ENCODE results near the gene C1QTNF5. TPM values are rescaled to one million over a fixed set of nuclear protein-coding genes. Genes with fewer than 3 reads are reported as not detected.
A peak's percentile ranks its signal among the peaks of the same experiment; 100 is the strongest.
"Not testable (repeated sequence)": the region's sequence is repeated elsewhere in the genome, so short reads cannot be mapped to it uniquely, and the experiment has no call there.

C1QTNF5 gene
- total and polyA plus RNA-seq, 2 of the 8 experiments (the other 6 are each of a cell fraction or from before 2014, with no cell fraction given): 2.2 to 2.7 TPM

DNA sequence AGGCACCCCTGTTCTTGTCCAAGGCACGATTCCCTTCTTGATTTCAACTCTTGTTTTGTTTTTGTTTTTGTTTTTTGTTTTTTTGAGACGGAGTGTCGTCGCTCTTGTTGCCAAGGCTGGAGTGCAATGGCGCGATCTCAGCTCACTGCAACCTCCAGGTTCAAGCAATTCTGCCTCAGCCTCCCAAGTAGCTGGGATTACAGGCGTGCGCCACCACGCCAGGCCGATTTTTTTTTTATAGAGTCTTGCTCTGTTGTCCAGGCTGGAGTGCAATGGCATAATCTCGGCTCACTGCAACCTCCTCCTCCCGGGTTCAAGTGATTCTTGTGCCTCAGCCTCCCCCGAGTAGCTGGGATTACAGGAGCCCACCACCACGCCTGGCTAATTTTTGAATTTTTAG lies 41.8 kb upstream of the C1QTNF5 start:
- H3K79me2 ChIP-seq (ENCODE audit: control insufficient read depth in 1 of 2, insufficient read depth in 2 of 2, low read length in 2 of 2); H3K14ac ChIP-seq (ENCODE audit: insufficient read length); H2BK120ac ChIP-seq (replicated peaks; ENCODE audit: low read depth, low read length); H3K9me3 ChIP-seq (ENCODE audit: insufficient read depth in 2 of 2, low read depth in 1 of 2, low read length in 1 of 2); H4K8ac ChIP-seq (ENCODE audit: extremely low read depth, insufficient read depth, low read length); H3K56ac ChIP-seq (replicated peaks; ENCODE audit: insufficient read length, low read depth, low read length); H2AFZ ChIP-seq (ENCODE audit: low read length); H4K5ac ChIP-seq (ENCODE audit: insufficient read length, low read depth, low read length); H2BK12ac ChIP-seq (ENCODE audit: low read depth, low read length); FAIRE-seq; H3K27ac ChIP-seq (ENCODE audit: low read depth, low read length); H3K36me3 ChIP-seq (ENCODE audit: control insufficient read depth in 2 of 4, insufficient read depth in 4 of 4, low read length in 3 of 4); H4K20me1 ChIP-seq (replicated peaks in 1 of 2; ENCODE audit: control insufficient read depth in 1 of 2, insufficient read depth in 2 of 2, low read length in 2 of 2); H3K23ac ChIP-seq (ENCODE audit: insufficient read length); H3K18ac ChIP-seq (ENCODE audit: extremely low read depth, low read length); H2BK15ac ChIP-seq (ENCODE audit: low read length); H2BK20ac ChIP-seq (ENCODE audit: low read length); DNase-seq (ENCODE audit: low read depth in 1 of 2, low spot score in 2 of 2); H2BK5ac ChIP-seq (ENCODE audit: low read depth, low read length); H3K79me1 ChIP-seq (ENCODE audit: low read depth, low read length); H2AK5ac ChIP-seq (ENCODE audit: low read depth, low read length); H4K91ac ChIP-seq (replicated peaks; ENCODE audit: insufficient read length, low read length); H3K4ac ChIP-seq (replicated peaks; ENCODE audit: insufficient read length, low read depth, low read length); H3K9ac ChIP-seq (replicated peaks in 1 of 4; ENCODE audit: extremely low read depth in 1 of 4, low read depth in 3 of 4, low read length in 3 of 4): not testable (repeated sequence)
- POLR2A ChIA-PET (ENCODE audit: partially characterized antibody): interaction anchor here (0.7 to 2.9 kb wide), 5 partner anchors 8 to 89 kb away, joined by 3 to 12 read pairs (median 3); partner anchors contain the start of gene THY1
- Histone ChIP-seq H3K4me2 (ENCODE audit: insufficient read depth in 1 of 2, low read depth in 2 of 2, low read length in 2 of 2) (peak overlapping the region; percentile 88 to 97), H3K4me1 (replicated peaks in 1 of 4; ENCODE audit: control insufficient read depth in 3 of 4, insufficient read depth in 4 of 4, low read length in 3 of 4) (peaks cover 9 to 27% (median 23%) of the 10 kb centered on the region in 4 experiments), H3K4me3 (ENCODE audit: extremely low read depth in 1 of 4, insufficient read depth in 2 of 4, low read depth in 3 of 4, low read length in 4 of 4) (peak overlapping the region in 2 of 4 experiments; percentile 62 to 66; a peak in 4 of 8 replicates), H3K23me2 (ENCODE audit: low read depth, low read length) (peaks cover 21% of the 10 kb centered on the region), H3K27me3 (replicated peaks in 1 of 4; ENCODE audit: control insufficient read depth in 3 of 4, extremely low read depth in 1 of 4, insufficient read depth in 3 of 4, low read length in 3 of 4) (peaks cover 0 to 12% (median 8%) of the 10 kb centered on the region in 4 experiments; a peak in 6 of 7 replicates)
- 93% methylated on average over 14 of the region's 14 CpGs; no CpG with 5 or more reads in 1 of the 2 experiments for WGBS, 2 experiments (ENCODE audit: extremely low coverage in 1 of 2, insufficient coverage in 1 of 2, insufficient read length in 1 of 2, insufficient replicate concordance in 2 of 2, low coverage in 1 of 2, low lambda C conversion rate in 2 of 2, missing lambda C conversion rate in 1 of 2)
- CTCF ChIA-PET (ENCODE audit: partially characterized antibody): interaction anchor here (0.6 to 26.3 kb wide), 19 partner anchors 9 to 356 kb away, joined by 3 to 474 read pairs (median 9); partner anchors contain the start of genes C1QTNF5, MFRP and NECTIN1

Data from H1 (cell line).